ENCODE measurements around the gene PINK1.

The PINK1 gene

GRCh38 chr1:20633190-20634064, at the start of gene PINK1:
TSS of gene PINK1 (plus strand) at chr1:20633458. CDS start at chr1:20633549, 91 bp downstream.
- no peaks in the 10 kb centered on the region for H3K27me3 ChIP-seq (ENCODE audit: low read depth, low read length)
- H3K79me2 ChIP-seq (ENCODE audit: low read length), result no peaks in the 10 kb centered on the region
- H2AFZ ChIP-seq (ENCODE audit: low read depth, low read length), result peak within 1 kb of the TSS; percentile 99
- H3K9me3 ChIP-seq (ENCODE audit: insufficient read depth, low read length), result no peaks in the 10 kb centered on the region
- H4K20me1 ChIP-seq (ENCODE audit: insufficient read depth, low read length), result no peaks in the 10 kb centered on the region
- H3K27ac ChIP-seq (ENCODE audit: low read length), result peak within 1 kb of the TSS; percentile 35; the same call in 1 of the 2 replicates
- H3K4me3 ChIP-seq (ENCODE audit: low read length), result peak within 1 kb of the TSS; percentile 97
- peak within 1 kb of the TSS; percentile 96 for H3K4me2 ChIP-seq (ENCODE audit: low read length)
- H3K9ac ChIP-seq (ENCODE audit: low read length), result peak within 1 kb of the TSS; percentile 66
- peaks cover 11% of the 10 kb centered on the region for H3K4me1 ChIP-seq (ENCODE audit: low read length)
- TF ChIP-seq EZH2phosphoT487 (IDR thresholded peaks at IDR 0.05; ENCODE audit: low read depth), result no peak
- TF ChIP-seq, protein P1, sequence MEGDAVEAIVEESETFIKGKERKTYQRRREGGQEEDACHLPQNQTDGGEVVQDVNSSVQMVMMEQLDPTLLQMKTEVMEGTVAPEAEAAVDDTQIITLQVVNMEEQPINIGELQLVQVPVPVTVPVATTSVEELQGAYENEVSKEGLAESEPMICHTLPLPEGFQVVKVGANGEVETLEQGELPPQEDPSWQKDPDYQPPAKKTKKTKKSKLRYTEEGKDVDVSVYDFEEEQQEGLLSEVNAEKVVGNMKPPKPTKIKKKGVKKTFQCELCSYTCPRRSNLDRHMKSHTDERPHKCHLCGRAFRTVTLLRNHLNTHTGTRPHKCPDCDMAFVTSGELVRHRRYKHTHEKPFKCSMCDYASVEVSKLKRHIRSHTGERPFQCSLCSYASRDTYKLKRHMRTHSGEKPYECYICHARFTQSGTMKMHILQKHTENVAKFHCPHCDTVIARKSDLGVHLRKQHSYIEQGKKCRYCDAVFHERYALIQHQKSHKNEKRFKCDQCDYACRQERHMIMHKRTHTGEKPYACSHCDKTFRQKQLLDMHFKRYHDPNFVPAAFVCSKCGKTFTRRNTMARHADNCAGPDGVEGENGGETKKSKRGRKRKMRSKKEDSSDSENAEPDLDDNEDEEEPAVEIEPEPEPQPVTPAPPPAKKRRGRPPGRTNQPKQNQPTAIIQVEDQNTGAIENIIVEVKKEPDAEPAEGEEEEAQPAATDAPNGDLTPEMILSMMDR (IDR thresholded peaks at IDR 0.05; ENCODE audit: low read depth, low read length), result peak; percentile 85
- no peaks in the 10 kb centered on the region for H3K36me3 ChIP-seq (replicated peaks; ENCODE audit: low read depth, low read length)

GRCh38 chr1:20584890-20585289, 48.4 kb upstream of the PINK1 start:
- Histone ChIP-seq H4K20me1 (ENCODE audit: insufficient read depth, low read length) (no peaks in the 10 kb centered on the region), H3K36me3 (replicated peaks; ENCODE audit: low read depth, low read length) (no peaks in the 10 kb centered on the region), H3K9me3 (ENCODE audit: insufficient read depth, low read length) (no peaks in the 10 kb centered on the region), H3K27me3 (ENCODE audit: low read depth, low read length) (peaks cover 3% of the 10 kb centered on the region; the same call in 1 of the 2 replicates), H3K4me1 (ENCODE audit: low read length) (no peaks in the 10 kb centered on the region), H3K27ac (ENCODE audit: low read length) (no peak overlapping the region), H3K4me3 (ENCODE audit: low read length) (no peak overlapping the region), H2AFZ (ENCODE audit: low read depth, low read length) (no peak overlapping the region), H3K79me2 (ENCODE audit: low read length) (no peaks in the 10 kb centered on the region), H3K9ac (ENCODE audit: low read length) (no peak overlapping the region), H3K4me2 (ENCODE audit: low read length) (no peak overlapping the region)
- TF ChIP-seq EZH2phosphoT487 (IDR thresholded peaks at IDR 0.05; ENCODE audit: low read depth), result no peak
- TF ChIP-seq, protein P1 (IDR thresholded peaks at IDR 0.05; ENCODE audit: low read depth, low read length), result no peak

GRCh38 chr1:20586953-20587660, 46.2 kb upstream of the PINK1 start:
- Histone ChIP-seq H4K20me1 (ENCODE audit: insufficient read depth, low read length) (no peaks in the 10 kb centered on the region), H3K27me3 (ENCODE audit: low read depth, low read length) (peaks cover 5% of the 10 kb centered on the region; the same call in 1 of the 2 replicates), H2AFZ (ENCODE audit: low read depth, low read length) (no peak overlapping the region), H3K4me2 (ENCODE audit: low read length) (no peak overlapping the region), H3K9me3 (ENCODE audit: insufficient read depth, low read length) (no peaks in the 10 kb centered on the region), H3K4me3 (ENCODE audit: low read length) (no peak overlapping the region), H3K27ac (ENCODE audit: low read length) (no peak overlapping the region), H3K4me1 (ENCODE audit: low read length) (no peaks in the 10 kb centered on the region), H3K9ac (ENCODE audit: low read length) (no peak overlapping the region), H3K36me3 (replicated peaks; ENCODE audit: low read depth, low read length) (no peaks in the 10 kb centered on the region), H3K79me2 (ENCODE audit: low read length) (no peaks in the 10 kb centered on the region)
- TF ChIP-seq EZH2phosphoT487 (IDR thresholded peaks at IDR 0.05; ENCODE audit: low read depth), result no peak
- TF ChIP-seq, protein P1 (IDR thresholded peaks at IDR 0.05; ENCODE audit: low read depth, low read length), result no peak

DNA sequence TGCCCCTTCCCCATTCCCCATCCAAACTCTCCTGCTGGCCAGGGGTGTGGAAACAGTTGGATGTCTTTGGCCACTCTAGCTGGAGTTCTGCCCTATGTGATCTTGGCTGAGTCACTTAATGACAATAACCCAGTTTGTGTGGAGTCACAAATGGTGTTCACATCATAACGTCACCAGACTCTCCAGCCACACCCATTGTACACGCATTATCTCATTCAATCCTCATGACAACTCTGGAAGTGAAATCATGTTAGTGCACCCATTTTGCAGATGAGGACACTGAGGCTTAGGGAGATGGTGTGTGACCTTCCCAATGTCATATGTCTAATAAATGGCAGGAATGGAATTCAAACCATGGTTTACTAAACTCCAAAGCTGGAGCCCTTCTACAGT, 45.6 kb upstream of the PINK1 start:
- H3K36me3 ChIP-seq (replicated peaks; ENCODE audit: low read depth, low read length), result no peaks in the 10 kb centered on the region
- H3K79me2 ChIP-seq (ENCODE audit: low read length), result no peaks in the 10 kb centered on the region
- no peak overlapping the region for H3K9ac ChIP-seq (ENCODE audit: low read length)
- H3K27ac ChIP-seq (ENCODE audit: low read length), result no peak overlapping the region
- no peaks in the 10 kb centered on the region for H3K9me3 ChIP-seq (ENCODE audit: insufficient read depth, low read length)
- H2AFZ ChIP-seq (ENCODE audit: low read depth, low read length), result no peak overlapping the region
- H3K4me1 ChIP-seq (ENCODE audit: low read length), result no peaks in the 10 kb centered on the region
- no peaks in the 10 kb centered on the region for H4K20me1 ChIP-seq (ENCODE audit: insufficient read depth, low read length)
- H3K27me3 ChIP-seq (ENCODE audit: low read depth, low read length), result peaks cover 5% of the 10 kb centered on the region; the same call in 1 of the 2 replicates
- no peak overlapping the region for H3K4me3 ChIP-seq (ENCODE audit: low read length)
- TF ChIP-seq, protein P1 (IDR thresholded peaks at IDR 0.05; ENCODE audit: low read depth, low read length), result no peak
- TF ChIP-seq EZH2phosphoT487 (IDR thresholded peaks at IDR 0.05; ENCODE audit: low read depth), result no peak
- no peak overlapping the region for H3K4me2 ChIP-seq (ENCODE audit: low read length)
